Kidney capillary endothelial cell (primary cell): Measurements from ENCODE around the gene CHCT1.
"Not testable (repeated sequence)": the region's sequence is repeated elsewhere in the genome, so short reads cannot be mapped to it uniquely, and the experiment has no call there.

ENCODE experiments used
- DNase-seq: peaks from one replicate; pipeline ENCODE4 v3.0.0-alpha.2; 2018; ENCODE audit warnings: low spot score

Gene CHCT1

DNA sequence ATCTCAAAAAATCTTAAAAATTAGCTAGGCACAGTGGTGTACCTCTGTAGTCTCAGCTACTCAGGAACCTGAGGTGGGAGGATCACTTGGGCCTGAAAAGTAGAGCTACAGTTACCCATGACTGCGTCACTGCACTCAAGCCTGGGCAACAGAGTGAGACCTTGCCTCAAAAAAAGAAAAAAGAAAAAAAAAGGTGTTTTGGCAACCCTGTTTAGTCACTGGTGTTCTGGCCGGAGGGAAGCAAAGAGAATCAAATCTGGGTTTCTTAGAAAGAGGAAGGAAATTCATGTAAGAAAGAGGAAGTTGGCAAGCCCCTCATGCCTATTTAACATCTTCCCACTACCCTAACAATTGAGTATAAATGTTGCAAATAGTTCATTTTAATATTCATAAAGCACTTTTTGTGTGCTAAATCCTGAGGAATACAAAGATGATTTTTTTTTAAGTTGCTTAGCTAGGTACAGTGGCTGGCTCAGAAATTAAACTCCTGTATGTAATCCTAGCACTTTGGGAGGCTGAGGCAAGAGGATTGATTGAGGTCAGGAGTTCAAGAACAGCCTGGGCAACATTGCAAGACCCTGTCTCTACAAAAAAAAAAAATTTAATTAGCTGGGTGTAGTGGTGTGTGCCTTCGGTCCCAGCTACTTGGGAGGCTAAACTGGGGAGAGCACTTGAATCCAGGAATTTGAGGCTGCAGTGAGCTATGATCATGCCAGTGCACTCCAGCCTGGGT lies 23.9 kb upstream of the CHCT1 start:
- DNase-seq: no peak

GRCh38 chr17:60401819-60402218 lies 20.5 kb upstream of the CHCT1 start:
- DNase-seq: no peak

GRCh38 chr17:60403523-60403810 lies 18.8 kb upstream of the CHCT1 start:
- no peak for DNase-seq

DNA sequence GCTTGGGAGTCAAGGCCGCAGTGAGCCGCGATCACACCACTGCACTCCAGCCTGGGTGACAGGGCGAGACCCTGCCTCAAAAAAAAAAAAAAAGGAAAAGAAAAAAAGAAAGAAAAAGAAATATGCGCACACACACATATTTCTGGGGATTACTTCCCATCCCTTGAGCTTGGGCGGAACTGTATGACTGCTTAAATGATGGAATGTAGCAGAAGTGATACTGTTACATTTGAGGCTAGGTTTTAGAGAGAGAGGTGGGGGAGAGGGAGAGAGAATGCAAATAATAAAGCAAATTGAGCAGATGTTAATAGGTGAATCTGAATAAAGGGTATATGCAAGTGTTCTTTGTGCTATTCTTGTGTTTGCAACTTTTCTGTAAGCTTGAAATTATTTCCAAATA lies 18.3 kb upstream of the CHCT1 start:
- DNase-seq: no peak

DNA sequence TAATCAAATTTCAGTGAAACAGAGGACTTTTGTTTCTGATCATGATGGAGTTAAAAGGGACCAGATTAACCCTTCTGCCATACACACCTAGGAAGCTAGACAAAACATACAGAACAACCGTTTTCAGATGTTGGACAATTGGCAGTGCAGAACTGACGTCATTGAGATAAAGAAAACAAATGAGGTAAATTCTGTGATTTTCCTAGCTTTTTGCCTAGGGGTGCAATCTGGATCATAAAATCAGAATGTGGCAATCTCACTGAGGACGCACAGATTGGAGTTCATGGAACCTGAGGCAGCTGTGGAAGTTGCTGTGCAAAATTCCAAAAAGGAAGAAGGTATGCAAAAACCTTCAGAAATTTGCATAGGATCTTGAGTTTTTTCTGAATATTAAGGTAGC lies 15.4 kb upstream of the CHCT1 start:
- no peak for DNase-seq

DNA sequence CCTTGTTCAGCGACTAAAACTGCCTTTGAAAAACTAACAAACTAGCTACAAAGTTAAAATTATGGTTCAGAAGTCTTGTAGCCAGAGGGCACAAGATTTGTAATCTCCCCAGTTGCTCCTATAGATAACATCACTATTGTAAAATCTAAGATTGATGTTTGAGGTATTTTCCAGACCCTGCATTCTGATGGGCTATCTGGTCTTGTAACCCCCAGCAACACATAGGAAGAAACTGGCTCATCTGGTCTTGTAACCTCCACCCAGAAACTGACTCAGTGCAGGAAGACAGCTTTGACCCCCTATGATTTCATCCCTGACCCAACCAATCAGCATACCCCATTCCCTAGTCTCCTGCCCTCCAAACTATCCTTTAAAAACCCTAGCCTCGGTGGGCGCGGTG lies 12.3 kb upstream of the CHCT1 start:
- DNase-seq: no peak

DNA sequence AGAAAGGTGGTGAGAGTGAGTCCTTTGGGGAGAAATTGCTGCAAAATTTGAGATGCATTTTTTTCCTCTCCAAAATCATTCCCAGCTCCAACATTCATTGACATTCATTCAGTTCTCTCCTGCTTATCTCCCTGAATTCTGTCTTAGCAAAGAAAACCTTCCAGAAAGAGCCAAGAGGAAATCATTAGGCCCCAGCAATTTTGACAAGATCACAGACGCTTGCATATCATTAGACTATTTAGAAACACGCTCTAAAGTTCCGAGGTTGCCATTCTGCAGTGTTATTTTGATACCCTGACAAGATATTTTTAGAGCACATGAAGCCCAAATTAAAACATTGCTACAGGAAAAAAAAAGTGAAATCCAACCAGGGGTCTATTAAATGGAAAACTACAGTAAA lies 9.6 kb upstream of the CHCT1 start:
- DNase-seq: no peak

DNA sequence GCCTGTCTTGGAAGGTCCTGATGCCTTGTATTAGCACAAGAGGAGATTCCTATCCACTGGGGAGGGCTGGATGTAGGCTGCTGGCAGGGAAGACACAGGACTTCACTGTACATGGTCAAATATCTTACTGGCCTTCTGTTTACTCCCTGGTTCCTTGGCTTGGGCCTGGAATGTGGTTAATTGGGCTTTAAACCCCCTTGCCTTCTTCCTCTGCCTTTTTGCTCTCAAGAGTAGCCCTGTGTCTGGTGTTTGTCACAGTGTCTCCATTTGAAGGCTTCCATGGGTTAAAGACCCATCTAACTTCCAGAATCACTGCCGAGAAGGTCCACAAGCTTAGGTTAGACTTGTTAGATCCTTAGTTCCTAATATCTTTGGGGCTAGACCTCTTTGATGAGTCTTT lies 7.1 kb upstream of the CHCT1 start:
- DNase-seq: no peak

GRCh38 chr17:60416368-60416925 lies 5.8 kb upstream of the CHCT1 start:
- DNase-seq: no peak

DNA sequence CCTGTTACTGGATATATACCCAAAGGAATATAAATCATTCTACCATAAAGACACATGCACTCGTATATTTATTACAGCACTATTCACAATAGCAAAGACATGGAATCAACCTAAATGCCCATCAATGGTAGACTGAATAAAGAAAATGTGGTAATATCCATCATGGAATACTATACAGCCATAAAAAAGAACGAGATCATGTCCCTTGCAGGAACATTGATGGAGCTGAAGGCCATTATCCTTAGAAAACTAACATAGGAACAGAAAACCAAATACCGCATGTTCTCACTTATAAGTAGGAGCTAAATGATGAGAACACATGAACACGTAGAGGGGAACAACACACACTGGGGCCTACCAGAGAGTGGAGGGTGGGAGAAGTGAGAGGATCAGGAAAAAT lies 3.3 kb upstream of the CHCT1 start:
- DNase-seq: not testable (repeated sequence)

DNA sequence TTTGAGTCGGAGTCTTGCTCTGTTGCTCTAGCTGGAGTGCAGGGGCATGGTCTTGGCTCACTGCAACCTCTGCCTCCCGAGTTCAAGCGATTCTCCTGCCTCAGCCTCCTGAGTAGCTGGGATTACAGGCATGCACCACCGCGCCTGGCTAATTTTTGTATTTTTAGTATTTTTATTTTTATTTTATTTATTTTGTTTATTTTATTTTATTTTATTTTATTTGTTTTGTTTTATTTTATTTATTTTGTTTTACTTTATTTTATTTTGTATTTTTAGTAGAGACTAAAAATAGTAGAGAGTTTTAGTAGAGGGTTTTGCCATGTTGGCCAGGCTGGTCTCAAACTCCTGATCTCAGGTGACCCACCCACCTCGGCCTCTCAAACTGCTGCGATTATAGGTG lies 2.4 kb upstream of the CHCT1 start:
- DNase-seq: not testable (repeated sequence)

- DNase-seq: peak; percentile 48
Observed at GRCh38 chr17:60421273-60422161, 772 bp upstream of the CHCT1 start.

DNA sequence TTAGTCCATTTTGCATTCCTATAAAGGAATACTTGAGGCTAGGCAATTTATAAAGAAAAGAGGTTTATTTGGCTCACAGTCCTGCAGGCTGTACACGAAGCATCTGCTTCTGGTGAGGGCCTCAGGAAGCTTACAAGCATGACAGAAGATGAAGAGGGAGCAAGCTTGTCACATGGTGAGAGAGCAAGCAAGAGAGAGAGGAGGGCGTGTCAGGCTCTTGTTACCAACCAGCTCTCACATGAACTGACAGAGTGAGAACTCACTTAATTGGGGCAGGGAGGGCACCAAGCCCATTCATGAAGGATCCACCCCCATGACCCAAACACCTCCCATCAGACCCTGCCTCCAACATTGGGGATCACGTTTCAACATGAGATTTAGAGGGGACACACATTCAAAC lies 1.6 kb downstream of the CHCT1 start:
- no peak for DNase-seq

DNA sequence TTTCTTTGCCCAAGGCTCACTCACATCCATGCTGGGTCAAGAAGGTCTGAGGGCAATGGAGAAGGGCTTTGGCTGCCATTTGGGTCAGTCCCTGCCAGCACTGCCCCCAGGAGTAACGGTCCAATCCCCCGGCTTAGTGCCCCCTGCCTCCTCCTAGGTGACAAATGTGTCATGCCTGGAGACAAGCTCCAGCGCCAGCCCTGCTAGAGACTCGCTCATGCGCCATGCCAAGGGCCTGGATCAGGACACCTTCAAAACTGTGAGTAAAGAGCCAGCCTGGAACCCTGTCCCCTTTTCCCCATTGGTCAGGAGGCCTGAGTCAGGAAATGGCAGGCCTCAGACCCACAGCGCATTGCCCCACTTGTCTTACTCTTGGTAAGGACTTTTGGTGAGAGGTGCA lies 3.3 kb downstream of the CHCT1 start:
- DNase-seq: no peak

DNA sequence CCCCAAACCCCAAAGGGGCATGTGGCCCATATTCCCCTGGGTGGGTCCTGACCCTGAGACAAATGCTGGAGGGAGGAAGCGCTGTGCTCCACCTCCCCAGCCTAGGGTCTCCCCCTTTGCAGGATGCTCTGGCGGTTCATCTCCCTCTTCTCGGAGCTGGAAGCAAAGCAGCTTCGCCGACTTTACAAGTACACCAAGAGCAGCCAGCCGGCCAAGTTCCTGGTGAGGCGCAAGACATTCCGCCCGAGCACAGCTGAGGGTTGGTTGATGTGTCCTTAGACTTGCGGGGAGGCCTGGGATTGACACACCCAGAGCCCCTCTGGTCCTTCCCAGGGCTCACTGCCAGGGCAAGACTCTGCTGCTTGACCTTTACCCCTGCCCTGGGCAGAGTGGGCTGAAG lies 4.3 kb downstream of the CHCT1 start:
- no peak for DNase-seq

- not testable (repeated sequence) for DNase-seq
Observed at GRCh38 chr17:60428491-60428890, 6.2 kb downstream of the CHCT1 start.

DNA sequence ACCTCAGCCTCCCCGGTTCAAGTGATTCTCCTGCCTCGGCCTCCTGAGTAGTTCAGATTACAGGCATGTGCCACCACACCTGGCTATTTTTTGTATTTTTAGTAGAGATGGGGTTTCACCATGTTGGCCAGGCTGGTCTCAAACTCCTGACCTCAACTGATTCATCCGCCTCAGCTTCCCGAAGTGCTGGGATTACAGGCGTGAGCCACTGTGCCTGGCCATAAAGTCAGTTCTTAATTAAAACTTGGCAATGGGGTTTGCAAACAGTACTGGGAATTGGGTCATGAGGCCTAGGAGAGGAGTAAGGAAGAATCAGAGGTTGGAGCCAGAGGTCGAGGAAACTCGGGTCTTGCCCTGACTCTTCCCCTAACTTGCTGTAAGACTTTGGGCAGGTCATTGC lies 8.3 kb downstream of the CHCT1 start:
- not testable (repeated sequence) for DNase-seq

GRCh38 chr17:60433021-60433997 lies 11.0 kb downstream of the CHCT1 start:
- not testable (repeated sequence) for DNase-seq

DNA sequence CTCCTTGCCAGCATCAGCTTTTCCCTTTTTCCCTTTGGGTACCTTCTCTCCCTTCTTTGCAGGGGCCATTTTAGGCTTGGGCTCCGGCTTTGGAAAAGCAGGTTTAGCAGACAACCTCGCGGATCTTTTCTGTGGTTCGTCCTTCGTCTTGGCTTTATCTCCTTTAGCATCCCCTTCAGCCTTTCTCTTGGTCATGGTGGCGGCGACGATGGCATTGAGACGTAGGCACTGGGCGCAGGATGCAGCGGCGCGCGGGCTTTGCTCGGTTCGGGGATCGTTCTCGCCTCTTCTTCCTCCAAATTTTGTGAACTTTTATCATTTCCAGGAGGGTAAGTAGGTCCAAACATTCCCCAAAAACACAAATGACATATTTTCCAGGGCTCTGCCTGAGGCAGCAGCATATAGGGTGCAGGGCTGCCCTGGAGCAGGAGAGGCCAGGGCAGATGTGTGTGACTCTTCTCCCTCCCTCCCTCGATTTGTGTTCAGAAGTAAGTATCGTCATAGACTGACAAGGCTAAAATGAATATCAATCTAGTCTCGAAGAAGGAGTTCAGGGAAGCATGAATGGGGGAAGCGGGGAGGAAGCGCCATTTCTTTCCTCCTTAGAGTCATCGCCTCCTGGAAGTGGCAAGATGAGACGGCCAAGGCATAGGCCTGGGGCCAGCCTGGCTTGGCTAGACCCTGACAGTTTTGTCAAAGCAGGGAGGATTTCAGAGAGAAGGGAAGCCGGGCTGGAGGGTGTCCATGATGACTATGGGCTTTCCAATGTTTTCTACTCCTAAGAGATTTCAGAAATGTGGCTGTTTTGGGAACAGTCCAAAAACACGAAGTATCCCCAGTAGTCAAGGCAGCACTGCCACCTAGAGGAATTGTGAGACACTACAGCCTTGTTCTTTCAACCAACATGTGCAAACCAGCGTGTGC lies 13.2 kb downstream of the CHCT1 start:
- peak; percentile 78 for DNase-seq

GRCh38 chr17:60436676-60437075 lies 14.4 kb downstream of the CHCT1 start:
- no peak for DNase-seq

GRCh38 chr17:60439501-60439900 lies 17.2 kb downstream of the CHCT1 start:
- no peak for DNase-seq
